Natural killer cell (primary cell): ENCODE measurements around the gene CBX5. TPM values are rescaled to one million over a fixed set of nuclear protein-coding genes. Genes with fewer than 3 reads are reported as not detected.

Experiments
- ATAC-seq, 3 donors: fragments of 150-1000 bp in 2 of 3; fragments of 200-7000 bp in 1 of 3; cut with Tn5 transposase; 1 replicate in 1 of 3; 2 replicates in 2 of 3; pipeline ENCODE4 v1.10.0; 2021; ENCODE audit warnings: mild to moderate bottlenecking in 2 of 3, moderate library complexity in 2 of 3
- DNase-seq, 2 donors: peaks; one replicate each; pipeline versions ENCODE4 v3.0.0 to v3.0.0-alpha.2; 2013 to 2021; ENCODE audit warnings: mixed read lengths in 1 of 2
- H3K27ac ChIP-seq: one replicate; pipeline ENCODE4 v1.5.1; 2013; ENCODE audit warnings: mild to moderate bottlenecking, low read length
- H3K27me3 ChIP-seq: one replicate; pipeline ENCODE4 v1.6.1; 2013; ENCODE audit warnings: low read length; ENCODE audit not compliant: control insufficient read depth, insufficient read depth
- H3K36me3 ChIP-seq: one replicate; pipeline ENCODE4 v1.6.1; 2013; ENCODE audit warnings: low read length; ENCODE audit not compliant: control insufficient read depth, insufficient read depth
- H3K4me1 ChIP-seq: one replicate; pipeline ENCODE4 v1.6.1; 2013; ENCODE audit warnings: low read length; ENCODE audit not compliant: control insufficient read depth, insufficient read depth
- H3K4me3 ChIP-seq: one replicate; pipeline ENCODE4 v1.5.1; 2013; ENCODE audit warnings: low read length
- H3K9me3 ChIP-seq: one replicate; pipeline ENCODE4 v1.6.1; 2013; ENCODE audit warnings: low read length; ENCODE audit not compliant: control insufficient read depth, insufficient read depth
- H3K27ac Mint-ChIP-seq, 2 donors: one replicate each; pipeline ENCODE4 v1.8.0; 2022; ENCODE audit warnings: mild to moderate bottlenecking in 2 of 2, mixed read lengths in 2 of 2, moderate library complexity in 1 of 2
- H3K27me3 Mint-ChIP-seq, 2 donors: one replicate each; pipeline ENCODE4 v1.8.0; 2022; ENCODE audit warnings: low read depth in 2 of 2, mixed read lengths in 2 of 2
- H3K36me3 Mint-ChIP-seq: one replicate; pipeline ENCODE4 v1.8.0; 2022; ENCODE audit warnings: mixed read lengths
- H3K4me1 Mint-ChIP-seq, 2 donors: one replicate each; pipeline ENCODE4 v1.8.0; 2022; ENCODE audit warnings: mixed read lengths in 2 of 2
- H3K4me3 Mint-ChIP-seq: one replicate; pipeline ENCODE4 v1.8.0; 2022; ENCODE audit warnings: mild to moderate bottlenecking, moderate library complexity, mixed read lengths
- H3K9me3 Mint-ChIP-seq, 2 donors: one replicate each; pipeline ENCODE4 v1.8.0; 2022; ENCODE audit warnings: mixed read lengths in 2 of 2
- WGBS: methylation state at CpG from one replicate; pipeline ENCODE4 v1.1.7; 2013; ENCODE audit warnings: missing lambda C conversion rate; ENCODE audit not compliant: insufficient coverage; 5-methylcytosine and 5-hydroxymethylcytosine counted together
- intact Hi-C: fragments of 100-400 bp; cut with micrococcal nuclease; formaldehyde crosslinking; loops from one replicate; pipeline ENCODE4 v1.14.2; 2022
- total RNA-seq, 4 donors: library from RNA; stranded (reverse); fragments of 120-200 nt in 1 of 4; gene quantifications; one replicate each; pipeline versions ENCODE4 v1.2.3 to v1.2.4, GENCODE V29; 2013 to 2022
- TF ChIP-seq, protein P1 (sequence below): fragments of 200-600 bp; IDR thresholded peaks from one replicate; pipeline ENCODE4 v1.8.0; 2022; ENCODE audit warnings: antibody characterized with exemption

Gene CBX5
- total RNA-seq, 3 donors from 2014 or later (not counting 1 experiment from before 2014, with no cell fraction given): 30.8 to 42.3 (median 36.5) TPM

DNA sequence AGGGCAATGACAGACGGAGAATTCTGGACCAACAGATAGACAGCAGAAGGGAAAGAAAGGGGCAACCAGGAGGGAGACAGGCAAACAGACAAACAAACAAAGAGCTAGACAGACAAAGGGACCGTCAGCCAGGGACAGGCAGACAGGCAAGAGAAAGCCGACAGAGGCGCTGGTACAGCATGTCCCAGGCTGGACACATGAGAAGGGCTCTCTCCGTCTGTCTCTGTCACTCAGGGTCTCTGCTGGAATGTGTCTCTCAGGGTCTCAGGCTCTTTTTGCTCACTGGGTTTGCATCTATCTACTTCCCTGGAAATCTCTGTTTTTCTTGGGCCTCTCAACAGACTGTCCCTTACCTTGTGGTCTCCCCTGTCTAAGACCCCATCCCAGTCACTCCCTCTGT is 82.9 kb downstream of the CBX5 start:
- H3K4me3 Mint-ChIP-seq: no peak overlapping the region
- intact Hi-C loops: no loop called here
- H3K9me3 ChIP-seq: no peaks in the 10 kb centered on the region
- TF ChIP-seq, protein P1, sequence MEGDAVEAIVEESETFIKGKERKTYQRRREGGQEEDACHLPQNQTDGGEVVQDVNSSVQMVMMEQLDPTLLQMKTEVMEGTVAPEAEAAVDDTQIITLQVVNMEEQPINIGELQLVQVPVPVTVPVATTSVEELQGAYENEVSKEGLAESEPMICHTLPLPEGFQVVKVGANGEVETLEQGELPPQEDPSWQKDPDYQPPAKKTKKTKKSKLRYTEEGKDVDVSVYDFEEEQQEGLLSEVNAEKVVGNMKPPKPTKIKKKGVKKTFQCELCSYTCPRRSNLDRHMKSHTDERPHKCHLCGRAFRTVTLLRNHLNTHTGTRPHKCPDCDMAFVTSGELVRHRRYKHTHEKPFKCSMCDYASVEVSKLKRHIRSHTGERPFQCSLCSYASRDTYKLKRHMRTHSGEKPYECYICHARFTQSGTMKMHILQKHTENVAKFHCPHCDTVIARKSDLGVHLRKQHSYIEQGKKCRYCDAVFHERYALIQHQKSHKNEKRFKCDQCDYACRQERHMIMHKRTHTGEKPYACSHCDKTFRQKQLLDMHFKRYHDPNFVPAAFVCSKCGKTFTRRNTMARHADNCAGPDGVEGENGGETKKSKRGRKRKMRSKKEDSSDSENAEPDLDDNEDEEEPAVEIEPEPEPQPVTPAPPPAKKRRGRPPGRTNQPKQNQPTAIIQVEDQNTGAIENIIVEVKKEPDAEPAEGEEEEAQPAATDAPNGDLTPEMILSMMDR: no peak
- H3K36me3 ChIP-seq: no peaks in the 10 kb centered on the region
- H3K27me3 ChIP-seq: peaks cover 33% of the 10 kb centered on the region
- no peak overlapping the region for H3K27ac ChIP-seq
- H3K9me3 Mint-ChIP-seq: no peaks in the 10 kb centered on the region
- ATAC-seq (no peak), DNase-seq (no peak)
- 79% methylated on average over 5 of the region's 5 CpGs for WGBS
- peaks cover 0 to 17% of the 10 kb centered on the region in 2 donors for H3K4me1 Mint-ChIP-seq
- peaks cover 45 to 57% of the 10 kb centered on the region in 2 donors for H3K27me3 Mint-ChIP-seq
- peaks cover 11% of the 10 kb centered on the region for H3K4me1 ChIP-seq
- H3K27ac Mint-ChIP-seq: no peak overlapping the region
- no peak overlapping the region for H3K4me3 ChIP-seq
- H3K36me3 Mint-ChIP-seq: no peaks in the 10 kb centered on the region

DNA sequence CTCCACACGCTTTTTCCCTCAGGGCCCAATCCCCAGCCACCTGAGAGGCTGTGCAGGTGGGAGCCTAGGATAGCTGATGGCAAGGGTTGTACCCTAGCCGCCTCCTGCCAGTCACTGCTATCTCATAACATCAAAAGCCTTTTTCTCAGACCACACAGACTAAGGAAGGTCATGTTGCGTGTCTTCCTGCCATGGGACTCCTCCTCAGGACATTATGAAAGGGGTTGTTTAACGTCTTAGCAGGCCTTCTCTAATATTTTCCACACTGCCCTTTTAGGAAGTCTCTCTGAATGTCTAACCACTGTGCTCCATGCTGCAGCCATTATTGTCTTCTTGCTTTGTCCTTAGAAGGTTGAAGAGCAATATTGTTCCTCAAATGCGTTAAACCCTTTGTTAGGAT is 83.5 kb downstream of the CBX5 start:
- intact Hi-C loops: no loop called here
- Mint-ChIP-seq H3K27me3 (peaks cover 45 to 60% of the 10 kb centered on the region in 2 donors), H3K9me3 (no peaks in the 10 kb centered on the region), H3K4me3 (no peak overlapping the region), H3K36me3 (no peaks in the 10 kb centered on the region), H3K27ac (peak overlapping the region in 1 of 2 donors; percentile 79), H3K4me1 (peaks cover 0 to 21% of the 10 kb centered on the region in 2 donors)
- ATAC-seq: no peak
- no peaks in the 10 kb centered on the region for H3K36me3 ChIP-seq
- no peak overlapping the region for H3K27ac ChIP-seq
- H3K9me3 ChIP-seq: no peaks in the 10 kb centered on the region
- no peak for DNase-seq
- TF ChIP-seq, protein P1: no peak
- 38% methylated on average over 3 of the region's 5 CpGs for WGBS
- peaks cover 13% of the 10 kb centered on the region for H3K4me1 ChIP-seq
- H3K4me3 ChIP-seq: no peak overlapping the region
- peaks cover 35% of the 10 kb centered on the region for H3K27me3 ChIP-seq

DNA sequence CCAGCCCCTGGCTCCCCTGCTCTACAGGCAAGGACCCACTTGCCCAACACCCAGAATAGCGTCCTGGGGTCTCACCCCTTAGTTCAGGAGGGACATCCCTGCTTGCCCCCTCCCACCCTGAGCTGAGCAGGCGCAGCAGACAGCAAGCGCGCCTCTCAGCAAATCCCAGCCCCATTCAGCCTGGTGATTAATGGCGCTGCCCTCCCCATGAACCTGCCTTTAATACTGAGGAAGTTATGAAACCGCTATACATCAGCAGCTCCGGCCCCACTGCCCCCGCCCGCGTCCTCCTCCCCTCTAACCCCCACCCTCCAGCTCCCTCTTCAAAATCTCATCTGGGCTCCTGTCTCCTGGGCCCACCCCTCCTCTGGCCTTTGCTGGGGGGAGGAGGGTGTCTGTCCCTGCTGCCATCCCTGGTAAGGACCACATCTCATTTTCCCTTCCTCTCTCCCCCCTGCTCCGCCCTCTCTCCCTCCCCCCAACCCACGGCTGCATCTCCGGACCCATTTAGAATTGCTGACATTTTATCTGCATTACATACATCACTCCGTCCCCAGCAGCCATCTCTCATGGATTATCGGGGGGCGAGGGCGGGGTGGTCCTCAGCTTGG is 84.1 kb downstream of the CBX5 start:
- WGBS: 4% methylated on average over 17 of the region's 17 CpGs
- Histone ChIP-seq H3K36me3 (no peaks in the 10 kb centered on the region), H3K4me1 (peaks cover 17% of the 10 kb centered on the region), H3K4me3 (no peak overlapping the region), H3K9me3 (no peaks in the 10 kb centered on the region), H3K27me3 (peaks cover 36% of the 10 kb centered on the region), H3K27ac (no peak overlapping the region)
- TF ChIP-seq, protein P1: no peak
- H3K27me3 Mint-ChIP-seq: peaks cover 45 to 58% of the 10 kb centered on the region in 2 donors
- no peaks in the 10 kb centered on the region for H3K9me3 Mint-ChIP-seq
- peak in 1 of 2 donors; percentile 29 for DNase-seq
- no peaks in the 10 kb centered on the region for H3K36me3 Mint-ChIP-seq
- peak overlapping the region in 1 of 2 donors; percentile 79 for H3K27ac Mint-ChIP-seq
- H3K4me3 Mint-ChIP-seq: no peak overlapping the region
- H3K4me1 Mint-ChIP-seq: peaks cover 0 to 23% of the 10 kb centered on the region in 2 donors
- intact Hi-C loops: no loop called here
- ATAC-seq: peak; percentile 72 to 84 (median 75)
